ENCODE data around the gene LCN12. TPM values are rescaled to one million over a fixed set of nuclear protein-coding genes. Genes with fewer than 3 reads are reported as not detected.

The LCN12 gene
- polyA plus RNA-seq, 1 donor (not counting 4 experiments of a cell fraction or from before 2014, with no cell fraction given), result not detected

GRCh38 chr9:136931611-136932130 lies 20.4 kb upstream of the LCN12 start:
- no peak for FAIRE-seq
- no peak overlapping the region for H3K4me3 ChIP-seq (ENCODE audit: control insufficient read depth in 2 of 3, extremely low read depth in 1 of 3, insufficient read depth in 2 of 3, low read depth in 1 of 3, low read length in 3 of 3)
- peaks cover 8 to 10% of the 10 kb centered on the region in 2 experiments for H3K36me3 ChIP-seq (ENCODE audit: control insufficient read depth in 2 of 2, extremely low read depth in 1 of 2, insufficient read depth in 2 of 2, low read length in 2 of 2)
- H3K4me1 ChIP-seq (ENCODE audit: control insufficient read depth, extremely low read depth, insufficient read depth, low read length), result no peaks in the 10 kb centered on the region
- H4K20me1 ChIP-seq (ENCODE audit: control insufficient read depth, extremely low read depth, insufficient read depth, low read length), result no peaks in the 10 kb centered on the region
- DNase-seq (ENCODE audit: low read depth, low spot score), result no peak
- H3K27ac ChIP-seq (ENCODE audit: control insufficient read depth, insufficient read depth, low read length), result no peak overlapping the region
- H2AFZ ChIP-seq (ENCODE audit: control insufficient read depth, low read length), result no peak overlapping the region
- H3K9me3 ChIP-seq (ENCODE audit: control insufficient read depth, low read depth, low read length), result no peaks in the 10 kb centered on the region
- no peaks in the 10 kb centered on the region for H3K79me2 ChIP-seq (ENCODE audit: control insufficient read depth, insufficient read depth, low read length)
- no peak for TF ChIP-seq EZH2 (IDR thresholded peaks at IDR 0.05; ENCODE audit: low read length)
- no peak for TF ChIP-seq CTCF (optimal IDR thresholded peaks at IDR 0.05 in 1 of 3, IDR thresholded peaks at IDR 0.05 in 1 of 3, conservative IDR thresholded peaks at IDR 0.05 in 1 of 3; ENCODE audit: extremely low read depth in 1 of 3, insufficient read depth in 2 of 3, low read length in 3 of 3)
- H3K9ac ChIP-seq (ENCODE audit: control insufficient read depth, extremely low read depth, insufficient read depth, low read length), result no peak overlapping the region
- no peak overlapping the region for H3K4me2 ChIP-seq (ENCODE audit: control insufficient read depth, extremely low read depth, insufficient read depth, low read depth, low read length)
- dilution Hi-C loops (cut with MboI; ENCODE audit: extremely low pct_ligation_motif_present, low sequenced_read_pairs), result loop anchor here (25.0 kb wide), 1 partner anchor 119 kb away; the partner anchor contains the start of gene RABL6
- H3K27me3 ChIP-seq (ENCODE audit: control insufficient read depth, extremely low read depth, insufficient read depth, low read length), result no peaks in the 10 kb centered on the region
- no peaks in the 10 kb centered on the region for H3K9me1 ChIP-seq (ENCODE audit: control insufficient read depth, extremely low read depth, insufficient read depth, low read length)

- Histone ChIP-seq H3K9me1 (ENCODE audit: control insufficient read depth, extremely low read depth, insufficient read depth, low read length) (no peaks in the 10 kb centered on the region), H2AFZ (ENCODE audit: control insufficient read depth, low read length) (no peak overlapping the region), H3K4me3 (ENCODE audit: control insufficient read depth in 2 of 3, extremely low read depth in 1 of 3, insufficient read depth in 2 of 3, low read depth in 1 of 3, low read length in 3 of 3) (no peak overlapping the region), H4K20me1 (ENCODE audit: control insufficient read depth, extremely low read depth, insufficient read depth, low read length) (no peaks in the 10 kb centered on the region), H3K9me3 (ENCODE audit: control insufficient read depth, low read depth, low read length) (no peaks in the 10 kb centered on the region), H3K27ac (ENCODE audit: control insufficient read depth, insufficient read depth, low read length) (no peak overlapping the region), H3K9ac (ENCODE audit: control insufficient read depth, extremely low read depth, insufficient read depth, low read length) (no peak overlapping the region), H3K4me2 (ENCODE audit: control insufficient read depth, extremely low read depth, insufficient read depth, low read depth, low read length) (no peak overlapping the region), H3K36me3 (ENCODE audit: control insufficient read depth in 2 of 2, extremely low read depth in 1 of 2, insufficient read depth in 2 of 2, low read length in 2 of 2) (peaks cover 3% of the 10 kb centered on the region in 2 experiments), H3K79me2 (ENCODE audit: control insufficient read depth, insufficient read depth, low read length) (no peaks in the 10 kb centered on the region), H3K27me3 (ENCODE audit: control insufficient read depth, extremely low read depth, insufficient read depth, low read length) (no peaks in the 10 kb centered on the region), H3K4me1 (ENCODE audit: control insufficient read depth, extremely low read depth, insufficient read depth, low read length) (no peaks in the 10 kb centered on the region)
- FAIRE-seq (no peak), DNase-seq (ENCODE audit: low read depth, low spot score) (no peak)
- dilution Hi-C loops (cut with MboI; ENCODE audit: extremely low pct_ligation_motif_present, low sequenced_read_pairs), result loop anchor here (25.0 kb wide), 1 partner anchor 122 kb away; the partner anchor contains the start of gene RABL6
- TF ChIP-seq EZH2 (IDR thresholded peaks at IDR 0.05; ENCODE audit: low read length), result no peak
- no peak for TF ChIP-seq CTCF (optimal IDR thresholded peaks at IDR 0.05 in 1 of 3, IDR thresholded peaks at IDR 0.05 in 1 of 3, conservative IDR thresholded peaks at IDR 0.05 in 1 of 3; ENCODE audit: extremely low read depth in 1 of 3, insufficient read depth in 2 of 3, low read length in 3 of 3)
Measured at GRCh38 chr9:136934277-136934676, 17.8 kb upstream of the LCN12 start.
